Measurements from ENCODE around the gene CUTA.

The CUTA gene

GRCh38 chr6:33438978-33439594 lies 21.2 kb upstream of the CUTA start:
- no peak for DNase-seq

GRCh38 chr6:33437666-33438065 lies 19.8 kb upstream of the CUTA start:
- no peak for DNase-seq

- no peak for DNase-seq
These were observed 17.1 kb upstream of the CUTA start for GRCh38 chr6:33434961-33435360.

- no peak for DNase-seq
These were observed 15.8 kb upstream of the CUTA start for GRCh38 chr6:33433544-33434191.

- no peak for DNase-seq
These were observed 15.2 kb upstream of the CUTA start for GRCh38 chr6:33433001-33433543.

- no peak for DNase-seq
These were observed 14.6 kb upstream of the CUTA start for GRCh38 chr6:33432546-33432945.

GRCh38 chr6:33431880-33432541 lies 14.1 kb upstream of the CUTA start:
- DNase-seq: no peak

GRCh38 chr6:33430991-33431879 lies 13.3 kb upstream of the CUTA start:
- DNase-seq: peak; percentile 84

- no peak for DNase-seq
These were observed 12.4 kb upstream of the CUTA start for GRCh38 chr6:33430334-33430733.

- no peak for DNase-seq
These were observed 11.8 kb upstream of the CUTA start for GRCh38 chr6:33429750-33430052.

GRCh38 chr6:33428966-33429749 lies 11.3 kb upstream of the CUTA start:
- DNase-seq: no peak

GRCh38 chr6:33428224-33428965 lies 10.5 kb upstream of the CUTA start:
- peak; percentile 82 for DNase-seq

- DNase-seq: peak; percentile 59
These were observed 9.8 kb upstream of the CUTA start for GRCh38 chr6:33427585-33428223.

- DNase-seq: peak; percentile 41
These were observed 8.9 kb upstream of the CUTA start for GRCh38 chr6:33426590-33427511.

GRCh38 chr6:33425668-33426577 lies 8.0 kb upstream of the CUTA start:
- peak; percentile 86 for DNase-seq

- peak; percentile 36 for DNase-seq
These were observed 7.2 kb upstream of the CUTA start for GRCh38 chr6:33424855-33425667.

GRCh38 chr6:33423777-33424176 lies 5.9 kb upstream of the CUTA start:
- no peak for DNase-seq

- no peak for DNase-seq
These were observed 3.4 kb upstream of the CUTA start for GRCh38 chr6:33421344-33421643.
